Loucy (cell line): ENCODE measurements around the gene LTBP1.

Experiments used
- EZH2phosphoT487 ChIP-seq: fragments of 200-600 bp; IDR thresholded peaks from 2 replicates; pipeline ENCODE4 v1.6.1; 2018; ENCODE audit warnings: antibody characterized with exemption, mild to moderate bottlenecking, moderate library complexity, borderline replicate concordance
- TF ChIP-seq, protein P1 (sequence below): fragments of 200-600 bp; sonication (generic); conservative IDR thresholded peaks from 2 replicates; pipeline ENCODE4 v1.5.1; 2014; ENCODE audit warnings: mild to moderate bottlenecking, antibody characterized with exemption, low read length

DNA sequence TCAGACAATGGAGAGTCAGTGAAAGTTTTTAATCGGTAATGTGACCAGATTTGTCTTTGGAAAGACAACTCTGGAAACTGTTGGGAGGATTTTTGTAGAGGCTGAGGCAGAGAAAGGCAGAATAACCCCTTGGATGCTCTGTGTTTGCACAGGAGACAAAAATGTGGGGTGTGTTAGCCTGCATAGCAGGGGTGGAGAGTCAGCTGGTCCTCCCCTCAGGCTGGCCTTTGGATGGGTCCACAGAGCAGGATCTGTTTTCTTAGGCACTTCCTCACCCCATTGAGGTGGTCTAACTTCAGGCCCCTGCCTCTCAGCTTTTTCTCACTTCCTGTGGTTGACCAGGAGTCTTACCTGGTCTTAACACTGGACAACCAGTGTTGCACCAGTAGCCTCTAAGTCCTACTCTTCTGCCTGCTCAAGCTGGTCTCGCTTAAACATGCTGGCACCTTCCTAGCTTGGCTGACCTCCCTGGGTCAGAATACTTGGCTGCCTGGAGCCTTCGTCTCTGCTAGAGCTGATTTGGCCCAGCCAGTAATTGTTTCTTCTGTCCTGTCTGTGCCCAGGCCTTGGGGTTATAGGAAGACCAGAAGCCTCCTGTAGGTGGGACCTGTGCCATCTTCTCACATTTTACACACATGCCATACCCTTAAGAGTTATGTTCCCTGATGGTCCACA, 269.9 kb downstream of the LTBP1 start:
- TF ChIP-seq, protein P1, sequence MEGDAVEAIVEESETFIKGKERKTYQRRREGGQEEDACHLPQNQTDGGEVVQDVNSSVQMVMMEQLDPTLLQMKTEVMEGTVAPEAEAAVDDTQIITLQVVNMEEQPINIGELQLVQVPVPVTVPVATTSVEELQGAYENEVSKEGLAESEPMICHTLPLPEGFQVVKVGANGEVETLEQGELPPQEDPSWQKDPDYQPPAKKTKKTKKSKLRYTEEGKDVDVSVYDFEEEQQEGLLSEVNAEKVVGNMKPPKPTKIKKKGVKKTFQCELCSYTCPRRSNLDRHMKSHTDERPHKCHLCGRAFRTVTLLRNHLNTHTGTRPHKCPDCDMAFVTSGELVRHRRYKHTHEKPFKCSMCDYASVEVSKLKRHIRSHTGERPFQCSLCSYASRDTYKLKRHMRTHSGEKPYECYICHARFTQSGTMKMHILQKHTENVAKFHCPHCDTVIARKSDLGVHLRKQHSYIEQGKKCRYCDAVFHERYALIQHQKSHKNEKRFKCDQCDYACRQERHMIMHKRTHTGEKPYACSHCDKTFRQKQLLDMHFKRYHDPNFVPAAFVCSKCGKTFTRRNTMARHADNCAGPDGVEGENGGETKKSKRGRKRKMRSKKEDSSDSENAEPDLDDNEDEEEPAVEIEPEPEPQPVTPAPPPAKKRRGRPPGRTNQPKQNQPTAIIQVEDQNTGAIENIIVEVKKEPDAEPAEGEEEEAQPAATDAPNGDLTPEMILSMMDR = no peak
- no peak for TF ChIP-seq EZH2phosphoT487
